Muscle of arm (tissue), 12 donors: ENCODE data around the gene OR9Q1. TPM values are rescaled to one million over a fixed set of nuclear protein-coding genes. Genes with fewer than 3 reads are reported as not detected.

ENCODE experiments used
- polyA plus RNA-seq, 12 donors: library from polyadenylated mRNA; unstranded; fragments of 120-200 nt; gene quantifications; one replicate each; pipeline ENCODE4 v1.2.1, GENCODE V29; 2013; ENCODE audit not compliant: insufficient read length in 12 of 12

Gene OR9Q1
- polyA plus RNA-seq, 12 donors = not detected

Other genes with a start within 250 kb of the OR9Q1 start
- gene OR6Q1, start 7.1 kb downstream of the OR9Q1 start, polyA plus RNA-seq = not detected
- not detected for gene OR9I1, start 101.6 kb downstream of the OR9Q1 start, polyA plus RNA-seq
- gene OR9Q2, start 165.2 kb downstream of the OR9Q1 start, polyA plus RNA-seq = not detected
- not detected for gene OR1S2, start 180.3 kb downstream of the OR9Q1 start, polyA plus RNA-seq
- not detected for gene OR1S1, start 188.8 kb downstream of the OR9Q1 start, polyA plus RNA-seq
- gene OR10Q1, start 205.0 kb downstream of the OR9Q1 start, polyA plus RNA-seq = under 1 TPM in 1 of 12 donors, not detected in 11; 0.17 TPM
- not detected for gene OR10W1, start 244.4 kb downstream of the OR9Q1 start, polyA plus RNA-seq